Skin epidermis (tissue), 12 donors: ENCODE measurements around the gene CCL25.
"Not testable (repeated sequence)": the region's sequence is repeated elsewhere in the genome, so short reads cannot be mapped to it uniquely, and the experiment has no call there.

Experiments
- H3K27ac ChIP-seq, 21 experiments: fragments of 200-600 bp; sonication (generic) in 11 of 21; one replicate each; pipeline ENCODE4 v1.5.0; 2020; ENCODE audit warnings: mild to moderate bottlenecking in 3 of 21, inconsistent platforms in 2 of 21, moderate library complexity in 2 of 21
- H3K4me3 ChIP-seq, 7 experiments: fragments of 200-600 bp; sonication (generic) in 2 of 7; one replicate each; pipeline ENCODE4 v1.5.0; 2020; ENCODE audit warnings: inconsistent platforms in 2 of 7, mild to moderate bottlenecking in 2 of 7, moderate library complexity in 1 of 7

CCL25 gene

DNA sequence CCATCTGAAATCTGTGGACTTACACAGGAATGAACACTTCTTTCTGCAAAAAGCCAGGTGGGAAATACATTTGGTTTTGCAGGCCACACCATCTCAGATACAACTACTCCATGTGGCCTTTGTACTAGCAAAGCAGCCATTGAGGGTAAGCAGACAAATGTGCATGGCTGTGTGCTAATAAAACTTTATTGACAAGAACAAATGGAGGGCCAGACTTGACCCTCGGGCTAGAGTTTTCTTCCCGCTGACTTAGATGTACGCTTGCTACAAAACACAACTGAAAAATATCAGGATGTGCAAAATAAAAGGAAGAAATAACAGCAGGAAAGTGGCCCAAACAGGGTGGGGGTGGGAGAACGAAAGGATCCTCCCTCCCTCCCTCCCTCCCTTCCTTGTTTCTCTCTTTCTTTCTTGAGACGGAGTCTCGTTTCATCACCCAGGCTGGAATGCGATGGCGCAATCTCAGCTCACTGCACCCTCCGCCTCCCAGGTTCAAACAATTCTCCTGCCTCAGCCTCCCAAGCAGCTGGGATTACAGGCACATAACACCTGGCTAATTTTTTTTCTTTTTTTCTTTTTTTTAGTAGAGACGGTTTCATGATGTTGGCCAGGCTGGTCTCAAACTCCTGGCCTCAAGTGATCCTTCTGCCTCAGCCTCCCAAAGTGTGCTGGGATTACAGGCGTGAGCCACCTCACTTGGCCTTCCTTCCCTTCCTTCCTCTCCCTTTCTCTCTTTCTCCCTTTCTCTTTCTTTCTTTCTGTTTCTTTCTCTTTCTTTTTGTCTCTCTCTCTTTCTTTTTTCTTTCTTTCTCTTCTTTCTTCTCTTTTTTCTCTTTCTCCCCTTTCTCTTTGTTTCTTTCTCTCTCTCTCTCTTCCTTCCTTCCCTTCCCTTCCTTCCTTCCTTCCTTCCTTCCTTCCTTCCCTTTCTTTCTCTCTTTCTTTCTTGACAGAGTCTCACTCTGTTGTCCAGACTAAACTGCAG, 29.3 kb downstream of the CCL25 start:
- Histone ChIP-seq H3K27ac (no peak overlapping the region), H3K4me3 (no peak overlapping the region)

DNA sequence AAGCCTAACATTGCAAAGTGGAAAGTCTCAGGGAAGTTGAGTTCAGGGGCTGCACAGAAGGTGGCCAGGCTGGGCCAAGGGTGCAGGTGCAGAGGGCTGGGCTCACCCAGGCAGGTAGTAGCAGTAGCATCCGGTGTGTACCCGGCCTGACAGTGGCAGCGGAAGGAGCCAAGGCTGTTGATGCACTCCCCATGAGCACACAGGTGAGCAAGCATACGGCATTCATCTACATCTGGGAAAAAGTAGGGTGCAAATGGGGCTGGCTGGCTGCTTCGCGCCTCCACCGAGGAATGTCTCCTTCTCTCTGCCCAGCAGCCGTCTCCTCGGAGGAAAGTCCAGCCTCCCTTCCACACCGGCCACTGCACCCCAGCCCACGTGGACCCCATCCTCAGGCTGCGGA, 30.6 kb downstream of the CCL25 start:
- Histone ChIP-seq H3K4me3 (no peak overlapping the region), H3K27ac (no peak overlapping the region)

DNA sequence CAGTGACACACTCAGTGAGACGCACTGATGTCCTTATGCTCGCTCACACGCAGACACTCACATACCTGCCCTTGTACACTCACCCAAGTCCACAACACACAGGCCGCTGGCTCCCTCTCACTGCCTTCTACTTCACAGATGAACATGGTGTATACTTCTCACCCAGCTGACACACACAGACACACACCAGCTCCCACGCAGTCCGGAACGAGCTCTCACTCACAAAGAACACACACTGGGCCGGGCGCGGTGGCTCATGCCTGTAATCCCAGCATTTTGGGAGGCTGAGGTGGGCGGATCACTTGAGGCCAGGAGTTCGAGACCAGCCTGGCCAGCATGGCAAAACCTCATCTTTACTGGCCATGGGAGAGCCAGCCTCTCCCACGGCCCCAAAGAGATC, 31.6 kb downstream of the CCL25 start:
- no peak overlapping the region for H3K27ac ChIP-seq

DNA sequence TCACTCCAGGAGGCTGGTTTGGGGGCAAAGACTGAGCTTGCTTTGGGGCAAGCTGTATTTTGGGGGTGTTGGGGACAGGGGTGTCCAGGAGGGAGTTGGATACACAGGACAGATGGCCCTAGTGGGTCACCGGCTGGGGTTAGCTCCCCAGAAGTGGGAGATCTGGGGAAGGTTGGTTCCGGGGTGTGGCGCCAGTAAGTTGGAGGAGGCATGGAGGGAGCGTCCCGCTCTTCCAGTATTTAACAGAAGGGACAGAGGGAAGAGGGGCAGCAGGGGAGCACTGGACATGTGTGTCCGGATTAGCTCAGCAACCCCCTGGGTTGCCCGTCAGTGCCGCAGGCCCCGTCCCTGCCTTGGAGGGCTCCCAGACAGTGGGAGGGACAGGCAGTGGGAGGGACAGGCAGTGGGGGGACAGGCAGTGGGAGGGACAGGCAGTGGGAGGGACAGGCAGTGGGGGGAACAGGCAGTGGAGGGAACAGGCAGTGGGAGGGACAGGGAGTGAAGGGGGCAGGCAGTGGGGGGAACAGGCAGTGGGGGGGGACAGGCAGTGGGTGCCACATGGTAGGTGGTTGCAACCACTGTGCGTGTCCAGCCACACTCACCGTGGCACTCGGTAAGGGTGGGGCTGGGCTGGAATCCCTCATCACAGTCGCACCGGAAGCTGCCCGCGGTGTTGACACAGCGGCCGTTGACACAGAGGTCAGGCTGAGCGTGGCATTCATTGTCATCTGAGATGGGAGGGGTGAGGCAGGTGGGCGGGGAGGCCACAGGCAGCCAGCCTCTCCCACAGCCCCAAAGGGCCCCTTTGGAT, 33.2 kb downstream of the CCL25 start:
- H3K27ac ChIP-seq, result no peak overlapping the region
- no peak overlapping the region for H3K4me3 ChIP-seq

More for the DNA sequence above, 31.6 kb downstream of the CCL25 start:
- no peak overlapping the region for H3K4me3 ChIP-seq

DNA sequence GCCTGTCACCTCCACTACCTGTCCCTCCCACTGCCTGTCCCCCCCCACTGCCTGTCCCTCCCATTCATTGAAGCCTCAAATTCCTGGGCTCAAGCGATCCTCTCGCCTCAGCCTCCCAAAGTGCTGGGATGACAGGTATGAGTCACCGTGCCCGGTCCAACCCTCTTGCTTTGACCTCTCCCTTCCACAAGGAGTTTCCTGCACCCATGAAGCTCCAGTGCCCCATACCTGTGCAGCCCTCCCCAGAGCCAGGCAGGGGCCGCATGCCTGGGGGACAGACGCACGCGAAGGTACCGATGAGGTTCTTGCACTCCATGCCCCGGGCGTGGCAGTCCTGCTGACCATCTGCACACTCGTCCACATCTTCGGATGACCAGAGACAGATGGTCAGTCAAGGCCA, 34.3 kb downstream of the CCL25 start:
- H3K27ac ChIP-seq, result no peak overlapping the region
- H3K4me3 ChIP-seq, result no peak overlapping the region

DNA sequence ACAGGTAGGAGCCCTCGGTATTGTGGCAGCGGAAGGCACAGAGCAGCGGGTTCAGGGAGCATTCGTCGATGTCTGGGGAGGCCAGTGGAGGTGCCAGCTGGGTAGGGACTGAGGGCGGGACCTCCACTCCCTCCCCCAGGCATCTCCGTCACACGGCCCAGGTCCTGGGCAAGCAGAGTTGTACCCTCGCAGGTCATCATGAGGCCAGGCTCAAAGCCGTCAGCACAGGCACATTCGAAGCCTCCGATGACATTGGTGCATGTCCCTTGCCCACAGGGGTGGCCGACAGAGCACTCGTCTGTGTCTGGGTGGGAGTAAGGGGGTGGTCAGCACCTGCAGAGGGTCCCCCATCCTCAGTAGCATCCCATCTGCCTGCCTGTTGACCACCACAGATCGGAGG, 35.3 kb downstream of the CCL25 start:
- Histone ChIP-seq H3K27ac (no peak overlapping the region), H3K4me3 (no peak overlapping the region)

DNA sequence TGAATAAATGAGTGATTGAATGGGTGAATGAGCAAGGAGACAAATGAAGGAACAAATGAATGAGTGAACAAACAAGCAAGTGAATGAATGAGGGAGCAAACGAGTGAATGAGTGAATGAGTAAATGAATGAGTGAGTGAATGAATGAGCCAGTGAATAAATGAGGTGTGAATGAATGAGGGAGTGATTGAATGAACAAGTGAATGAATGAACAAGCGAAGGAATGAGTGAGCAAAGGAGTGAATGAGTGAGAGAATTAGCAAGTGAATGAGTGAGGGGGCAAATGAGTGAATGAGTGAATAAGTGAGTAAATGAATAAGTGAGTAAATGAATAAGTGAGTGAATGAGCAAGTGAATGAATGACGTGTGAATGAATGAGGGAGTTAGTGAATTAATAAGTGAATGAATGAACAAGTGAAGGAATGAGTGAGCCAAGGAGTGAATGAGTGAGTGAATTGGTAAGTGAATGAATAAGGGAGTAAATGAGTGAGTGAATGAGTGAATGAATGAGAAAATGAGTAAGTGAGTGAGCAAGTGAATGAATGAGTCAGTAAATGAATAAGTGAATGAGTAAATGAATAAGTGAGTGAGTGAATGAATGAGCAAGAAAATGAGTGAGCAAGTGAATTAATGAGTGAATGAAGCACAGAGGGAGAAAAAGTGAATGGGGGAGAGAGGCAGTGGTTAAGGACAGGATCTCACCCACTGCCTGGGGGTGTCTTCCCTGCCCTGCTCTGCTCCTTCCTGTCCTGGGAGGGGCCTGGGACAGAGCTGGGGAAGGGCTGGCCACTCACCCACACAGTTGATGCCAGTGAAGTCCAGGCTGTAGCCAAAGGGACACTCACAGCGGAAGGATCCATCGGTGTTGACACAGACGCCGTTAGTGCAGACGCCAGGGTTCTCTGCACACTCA, 36.4 kb downstream of the CCL25 start:
- Histone ChIP-seq H3K27ac (no peak overlapping the region), H3K4me3 (no peak overlapping the region)

DNA sequence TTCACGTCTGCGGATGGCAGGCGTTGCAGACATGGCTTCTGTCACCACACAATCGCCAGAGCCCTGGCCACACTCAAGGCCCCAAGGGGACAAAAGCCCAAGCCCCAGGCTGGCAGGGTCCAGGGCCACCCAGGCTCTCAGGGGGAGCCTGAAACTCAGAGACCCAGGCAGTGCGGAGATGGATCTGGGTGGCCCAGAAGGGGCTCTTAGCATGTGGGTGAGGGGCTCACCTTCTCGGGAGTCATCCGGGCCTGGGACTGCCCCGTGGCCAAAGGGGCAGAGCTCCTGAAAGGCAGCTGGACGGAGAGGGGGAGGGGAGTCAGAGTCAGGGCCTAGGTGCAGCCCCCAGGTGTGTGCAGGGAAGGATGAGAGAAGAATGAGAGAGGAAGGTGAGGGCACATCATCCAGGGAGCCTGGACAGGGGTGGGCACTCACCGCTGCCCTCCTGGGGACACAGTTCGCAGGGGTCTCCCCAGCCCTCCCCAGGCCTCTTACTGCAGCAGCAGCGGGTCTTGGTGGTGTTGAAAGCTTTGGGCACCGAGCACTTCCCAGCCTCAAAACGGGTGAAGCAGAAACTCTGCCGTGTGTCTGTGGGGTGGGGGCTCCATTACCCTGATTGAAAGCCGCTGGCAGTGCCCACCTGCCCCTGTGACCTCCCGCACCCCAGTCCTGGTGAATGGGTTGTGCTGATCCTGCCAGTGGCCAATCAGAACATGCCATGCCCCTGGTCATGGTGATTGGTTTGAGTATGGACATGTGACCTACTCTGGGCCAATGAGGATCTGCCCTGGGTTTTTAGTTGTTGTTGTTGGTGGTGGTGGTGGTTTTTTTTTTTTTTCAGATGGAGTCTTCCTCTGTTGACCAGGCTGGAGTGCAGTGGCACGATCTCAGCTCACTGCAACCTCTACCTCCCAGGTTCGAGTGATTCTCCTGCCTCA, 37.4 kb downstream of the CCL25 start:
- Histone ChIP-seq H3K27ac (no peak overlapping the region), H3K4me3 (no peak overlapping the region)

DNA sequence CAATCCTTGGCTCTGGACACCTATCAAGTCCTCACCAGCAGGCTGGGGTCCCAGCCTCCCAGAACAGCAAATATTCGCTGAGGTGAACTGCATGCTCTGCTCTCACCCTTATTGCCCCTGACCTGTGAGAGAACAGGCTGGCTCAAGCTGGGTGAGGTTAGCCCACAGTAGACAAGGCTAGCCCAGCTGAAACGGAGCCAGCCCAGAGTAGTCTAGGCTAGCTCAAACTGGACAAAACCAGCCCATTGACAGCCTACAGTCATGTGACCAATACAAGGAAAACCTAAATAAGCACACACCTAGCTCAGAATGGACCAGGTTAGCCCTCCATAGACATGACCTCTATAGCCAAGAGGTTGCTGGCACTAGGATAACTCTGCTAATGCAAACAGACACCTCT, 38.4 kb downstream of the CCL25 start:
- Histone ChIP-seq H3K27ac (no peak overlapping the region), H3K4me3 (no peak overlapping the region)

DNA sequence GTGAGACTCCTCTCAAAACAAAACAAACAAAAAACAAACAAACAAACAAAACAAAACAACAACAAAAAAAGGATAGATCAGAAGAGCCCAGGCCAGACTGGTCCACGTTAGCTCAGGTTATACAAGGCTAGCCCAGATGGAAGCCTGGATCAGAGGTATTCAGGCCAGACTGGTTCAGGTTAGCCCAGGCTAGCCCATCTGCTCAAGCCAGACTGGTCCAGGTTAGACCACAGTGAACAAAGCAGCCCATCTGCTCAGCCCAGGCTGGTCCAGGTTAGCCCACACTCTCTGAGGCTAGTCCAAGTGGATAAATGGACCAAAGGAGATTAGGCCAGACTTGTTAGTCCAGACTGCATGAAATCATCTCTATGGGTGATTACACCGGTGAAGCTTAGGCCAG, 41.2 kb downstream of the CCL25 start:
- no peak overlapping the region for H3K27ac ChIP-seq
- H3K4me3 ChIP-seq, result no peak overlapping the region

DNA sequence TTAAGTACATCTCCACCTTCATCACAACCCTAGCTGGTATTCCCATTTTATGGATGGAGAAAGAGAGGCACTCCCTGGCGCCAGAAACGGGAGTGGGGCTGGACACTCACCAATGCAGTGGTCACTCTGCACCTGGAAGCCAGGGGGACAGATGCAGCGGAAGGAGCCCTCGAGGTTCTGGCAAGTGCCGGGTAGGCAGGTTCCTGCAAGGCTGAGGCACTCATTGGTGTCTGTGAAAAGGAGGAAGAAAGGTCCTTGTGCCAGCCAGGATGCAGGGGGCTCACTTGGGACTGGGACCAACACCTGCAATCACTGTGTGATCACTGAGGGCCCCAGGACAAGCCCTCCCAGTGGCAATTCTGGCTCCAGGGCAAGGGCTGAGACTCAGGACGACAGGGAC, 41.8 kb downstream of the CCL25 start:
- no peak overlapping the region for H3K27ac ChIP-seq
- H3K4me3 ChIP-seq, result no peak overlapping the region

DNA sequence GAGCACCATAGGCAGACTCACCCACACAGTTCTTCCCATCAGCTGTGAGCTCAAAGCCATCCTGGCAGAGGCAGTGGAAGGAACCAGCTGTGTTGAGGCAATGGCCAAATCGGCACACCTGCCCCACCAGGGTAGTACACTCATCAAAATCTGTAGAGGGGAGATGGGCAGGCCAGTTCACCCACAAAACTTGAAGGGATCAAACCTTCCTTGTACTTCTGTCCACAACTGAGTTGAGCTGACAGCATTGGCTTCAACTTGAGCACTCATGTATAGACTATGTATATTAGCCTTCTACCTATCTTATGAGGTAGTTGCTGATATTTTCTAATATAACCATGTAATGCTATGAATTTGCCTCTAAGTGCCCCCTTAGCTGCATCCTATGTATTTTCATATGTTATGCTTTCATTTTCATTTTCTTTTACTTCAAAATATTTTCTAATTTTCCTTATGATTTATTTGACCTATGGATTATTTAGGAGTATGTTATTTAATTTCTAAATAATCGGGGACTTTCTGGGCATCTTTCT, 42.9 kb downstream of the CCL25 start:
- H3K4me3 ChIP-seq, result no peak overlapping the region

DNA sequence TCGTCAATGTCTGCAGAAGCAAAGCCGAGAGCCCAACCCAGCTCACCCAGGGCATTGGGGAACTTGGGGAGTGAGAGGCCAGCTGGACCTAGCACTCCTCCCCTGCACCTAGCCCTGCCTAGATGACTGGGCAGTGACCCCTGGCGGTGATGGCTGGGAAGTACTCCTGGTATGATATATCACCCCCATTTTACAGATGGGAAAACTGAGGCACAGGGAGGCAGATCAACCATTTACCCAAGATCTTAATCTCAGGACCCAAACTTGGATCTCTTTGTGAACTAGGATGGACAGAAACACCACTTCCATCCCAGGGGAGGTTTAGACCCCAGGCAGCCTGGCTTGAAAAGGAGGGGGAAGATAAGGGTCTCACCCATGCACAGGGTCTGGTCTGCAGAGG, 43.5 kb downstream of the CCL25 start:
- Histone ChIP-seq H3K4me3 (no peak overlapping the region), H3K27ac (no peak overlapping the region)

More for the DNA sequence above, 42.9 kb downstream of the CCL25 start:
- no peak overlapping the region for H3K27ac ChIP-seq

DNA sequence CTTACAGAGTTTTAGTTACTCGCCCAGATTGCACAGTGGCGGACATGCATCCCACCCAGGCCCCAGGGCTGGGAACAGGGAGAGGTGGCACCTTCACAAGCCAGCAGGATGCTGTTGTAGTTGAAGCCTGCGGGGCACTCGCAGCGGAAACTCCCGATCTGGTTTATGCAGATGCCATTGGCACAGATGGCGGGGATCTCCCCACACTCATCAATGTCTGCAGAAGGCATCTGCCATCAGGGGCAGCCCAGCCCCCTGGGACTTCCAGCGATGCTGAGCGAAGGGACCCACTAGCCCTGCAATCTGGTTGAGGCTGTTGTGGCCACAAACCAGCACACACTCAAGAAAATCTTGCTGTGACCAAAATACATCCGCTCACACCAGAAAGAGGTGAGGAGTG, 44.6 kb downstream of the CCL25 start:
- Histone ChIP-seq H3K4me3 (no peak overlapping the region), H3K27ac (no peak overlapping the region)

DNA sequence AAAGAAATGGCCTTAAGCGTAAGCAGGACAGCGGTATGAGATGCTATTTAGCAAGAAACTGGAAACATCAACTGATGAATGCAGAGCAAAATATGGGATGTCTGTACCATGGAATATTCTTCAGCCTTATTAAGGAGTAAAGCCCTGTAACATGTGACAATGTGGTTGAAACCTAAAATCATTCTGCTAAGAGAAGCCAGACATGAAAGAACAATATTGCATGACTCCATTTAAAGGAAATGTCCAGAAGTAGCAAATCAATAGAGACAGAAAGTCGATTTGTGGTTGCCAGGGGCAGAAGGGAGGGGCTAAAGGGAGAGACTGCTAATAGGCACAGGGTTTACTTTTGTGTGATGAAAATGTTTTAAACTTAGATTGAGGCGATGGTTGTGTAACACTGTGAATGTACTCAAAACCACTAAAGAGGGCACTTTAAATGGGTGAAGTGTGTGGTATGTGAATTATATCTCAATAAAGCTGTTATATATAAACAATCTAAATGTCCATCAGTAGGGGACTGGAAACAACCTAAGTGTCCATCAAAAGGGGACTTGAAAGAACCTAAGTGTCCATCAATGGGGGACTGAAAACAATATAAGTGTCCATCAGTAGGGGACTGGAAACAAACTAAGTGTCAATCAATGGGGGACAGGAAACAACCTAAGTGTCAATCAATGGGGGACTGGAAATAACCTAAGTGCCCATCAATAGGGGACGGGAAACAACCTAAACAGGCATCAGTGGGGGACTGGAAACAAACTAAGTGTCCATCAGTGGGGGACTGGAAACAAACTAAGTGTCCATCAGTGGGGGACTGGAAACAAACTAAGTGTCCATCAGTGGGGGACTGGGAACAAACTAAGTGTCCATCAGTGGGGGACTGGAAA, 45.4 kb downstream of the CCL25 start:
- Histone ChIP-seq H3K27ac (no peak overlapping the region), H3K4me3 (no peak overlapping the region)

DNA sequence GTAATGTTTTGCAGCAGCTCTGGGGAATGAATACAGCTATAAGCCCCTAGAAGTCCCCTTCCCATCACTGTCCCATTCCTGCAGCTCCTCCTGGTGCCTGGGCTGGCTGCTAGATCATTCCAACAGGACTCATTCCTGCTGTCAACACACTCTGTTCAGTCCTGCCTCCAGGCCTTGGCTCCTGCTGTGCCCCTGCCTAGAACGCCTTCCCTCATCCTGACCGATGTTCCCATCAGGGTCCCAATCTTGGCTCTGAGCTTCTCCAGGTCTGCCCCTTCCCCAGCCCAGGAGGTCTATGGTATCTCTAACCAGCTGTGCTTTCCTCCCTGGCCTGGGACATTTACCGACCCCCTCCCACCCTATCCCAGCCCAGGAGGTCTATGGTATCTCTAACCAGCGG, 48.8 kb downstream of the CCL25 start:
- no peak overlapping the region for H3K4me3 ChIP-seq
- no peak overlapping the region for H3K27ac ChIP-seq

DNA sequence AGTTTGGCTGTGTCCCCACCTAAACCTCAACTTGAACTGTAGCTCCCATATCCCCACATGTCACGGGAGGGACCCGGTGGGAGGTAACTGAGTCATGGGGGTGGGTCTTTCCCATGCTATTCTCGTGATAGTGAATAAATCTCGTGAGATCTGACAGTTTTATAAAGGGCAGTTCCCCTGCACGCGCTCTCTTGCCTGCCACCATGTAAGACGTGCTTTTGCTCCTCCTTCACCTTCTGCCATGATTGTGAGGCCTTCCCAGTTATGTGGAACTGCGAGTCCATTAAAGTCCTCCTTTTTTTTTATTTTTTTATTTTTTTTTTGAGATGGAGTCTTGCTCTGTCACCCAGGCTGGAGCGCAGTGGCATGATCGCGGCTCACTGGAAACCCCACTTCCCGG, 49.4 kb downstream of the CCL25 start:
- not testable (repeated sequence) for H3K27ac ChIP-seq, H3K4me3 ChIP-seq

DNA sequence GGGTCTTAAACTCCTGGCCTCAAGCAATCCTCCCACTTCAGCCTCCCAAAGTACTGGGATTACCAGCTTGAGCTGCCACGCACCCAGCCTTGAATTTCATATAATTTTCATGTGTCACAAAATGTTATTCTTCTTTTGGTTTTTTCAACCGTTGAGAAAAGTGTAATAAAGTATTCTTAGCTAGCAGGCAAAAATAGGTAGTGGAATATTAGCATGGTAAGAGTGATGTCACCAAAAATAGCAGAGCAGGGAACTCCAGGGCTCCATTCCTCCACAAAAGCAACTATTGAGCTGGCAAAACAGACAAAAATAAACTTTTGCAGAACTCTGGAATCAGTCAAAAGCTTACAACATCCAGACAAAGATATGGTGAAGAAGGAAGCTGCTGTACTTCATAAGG, 52.9 kb downstream of the CCL25 start:
- no peak overlapping the region for H3K4me3 ChIP-seq
- no peak overlapping the region for H3K27ac ChIP-seq
